Measurements from ENCODE around the gene L3MBTL4.
"Not testable (repeated sequence)": the region's sequence is repeated elsewhere in the genome, so short reads cannot be mapped to it uniquely, and the experiment has no call there.

The L3MBTL4 gene

DNA sequence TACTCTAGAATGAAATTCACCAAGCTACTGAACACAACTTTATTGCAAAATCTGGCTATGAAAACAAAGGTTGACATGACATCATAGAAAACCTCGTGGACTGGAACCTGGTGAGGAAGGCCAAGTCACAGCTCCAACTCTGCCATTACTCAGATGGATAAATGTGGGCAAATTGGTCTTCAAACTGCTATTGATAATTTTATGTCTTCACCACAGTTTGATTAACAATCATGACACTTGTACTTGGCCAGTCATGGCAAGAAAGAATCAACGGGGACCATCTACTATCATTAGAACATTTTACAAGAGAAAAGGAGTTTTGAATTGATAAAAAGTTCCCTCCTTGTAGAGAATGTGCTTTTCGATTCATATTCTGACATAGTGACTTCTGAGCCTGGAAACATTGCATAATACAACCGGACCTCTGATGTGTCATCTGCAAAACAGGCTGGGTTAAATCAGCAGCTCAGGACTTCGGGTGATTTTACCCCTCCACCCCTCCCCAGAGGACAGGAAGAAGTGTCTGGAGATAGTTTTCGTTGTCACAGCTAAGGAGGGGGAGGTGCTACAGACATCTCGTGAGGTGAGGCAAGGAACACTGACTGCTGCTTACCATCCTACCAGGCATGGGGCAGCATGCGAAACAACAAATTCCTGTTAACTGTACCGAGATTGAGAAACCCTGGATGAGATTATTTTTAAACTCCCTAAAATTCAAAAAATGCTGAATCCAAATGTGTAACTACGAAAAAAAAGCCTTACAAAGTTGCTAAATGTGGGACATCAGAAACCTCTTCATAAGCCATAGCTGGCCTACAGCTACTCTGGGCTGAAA, 8.4 kb downstream of the L3MBTL4 start:
- peak; percentile 30 for DNase-seq

- no peak for DNase-seq
Observed at GRCh38 chr18:6405237-6406074, 9.3 kb downstream of the L3MBTL4 start.

DNA sequence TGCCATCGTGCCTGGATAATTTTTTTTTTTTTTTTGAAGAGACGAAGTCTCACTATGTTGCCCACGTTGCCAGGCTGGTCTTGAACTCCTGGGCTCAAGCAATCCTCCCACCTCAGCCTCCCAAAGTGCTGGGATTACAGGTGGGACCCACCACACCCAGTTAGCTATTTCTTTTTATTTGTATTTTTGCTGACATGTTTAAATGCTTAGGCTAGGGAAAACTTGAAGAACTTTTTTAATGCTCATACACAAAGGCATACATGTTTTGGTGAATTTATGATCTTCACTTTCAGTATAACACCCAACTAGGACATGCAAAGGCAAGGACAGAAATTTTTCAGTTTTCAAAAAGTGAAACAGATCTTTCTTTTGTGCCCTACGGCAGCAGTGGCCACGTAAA, 9.9 kb downstream of the L3MBTL4 start:
- no peak for DNase-seq

- peak; percentile 17 for DNase-seq
Observed at GRCh38 chr18:6401687-6402086, 13.0 kb downstream of the L3MBTL4 start.

DNA sequence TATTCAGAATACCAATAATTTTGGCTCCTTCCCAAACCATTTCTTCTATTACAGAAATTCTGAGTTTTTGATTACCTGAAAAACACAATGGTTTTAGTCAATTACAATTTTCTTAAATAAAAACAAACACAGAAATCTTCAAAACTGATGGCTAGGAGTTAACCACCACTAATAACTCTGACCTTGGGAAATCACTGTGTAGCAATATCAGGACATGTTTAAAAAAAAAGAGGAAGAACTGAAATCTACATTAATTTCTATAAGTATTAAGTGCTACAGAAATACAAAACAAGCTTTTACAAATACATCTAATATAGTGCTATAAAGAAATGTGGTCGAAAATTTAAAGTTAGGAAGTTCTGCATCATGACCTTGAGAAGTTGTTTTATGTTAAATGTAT, 14.9 kb downstream of the L3MBTL4 start:
- DNase-seq: peak; percentile 26

GRCh38 chr18:6397931-6398566, 16.7 kb downstream of the L3MBTL4 start:
- DNase-seq: no peak

DNA sequence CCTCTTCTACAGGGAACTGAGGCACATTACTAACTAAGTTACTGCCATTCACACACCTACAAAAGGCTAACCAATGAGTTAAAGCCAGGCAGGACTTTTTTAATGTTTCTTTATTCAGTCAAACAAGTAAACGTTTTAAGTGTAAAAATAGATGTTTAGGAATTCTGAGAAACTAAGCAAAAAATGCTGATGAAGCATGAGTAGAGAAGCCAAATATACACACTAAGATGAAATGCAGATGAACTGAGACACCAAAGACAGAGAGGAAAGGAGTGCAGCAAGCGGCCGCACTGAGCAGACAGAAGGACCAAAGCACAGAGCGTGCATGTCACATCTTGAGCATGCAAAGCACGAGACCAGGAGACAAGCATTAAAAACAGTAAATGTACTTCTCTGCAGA, 17.9 kb downstream of the L3MBTL4 start:
- DNase-seq: no peak

DNA sequence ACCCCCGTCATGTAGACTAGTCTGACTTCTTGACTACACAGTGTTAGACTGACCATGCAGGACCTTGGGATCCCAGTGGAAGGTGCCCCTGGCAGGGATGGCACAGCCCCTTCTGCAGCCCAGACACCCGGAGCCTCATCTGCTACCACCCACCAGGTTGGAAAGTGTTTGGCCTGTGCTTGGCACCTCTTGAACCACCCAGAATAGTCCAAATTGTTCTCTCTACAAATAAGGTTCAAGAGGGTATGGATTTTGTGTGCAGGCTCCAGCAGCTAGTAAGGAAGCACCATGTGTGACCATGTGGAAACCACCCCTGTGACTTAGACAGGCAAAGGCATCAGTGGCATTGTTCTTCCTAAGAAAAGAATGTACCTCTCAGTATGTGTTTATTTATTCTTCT, 18.4 kb downstream of the L3MBTL4 start:
- DNase-seq: no peak

DNA sequence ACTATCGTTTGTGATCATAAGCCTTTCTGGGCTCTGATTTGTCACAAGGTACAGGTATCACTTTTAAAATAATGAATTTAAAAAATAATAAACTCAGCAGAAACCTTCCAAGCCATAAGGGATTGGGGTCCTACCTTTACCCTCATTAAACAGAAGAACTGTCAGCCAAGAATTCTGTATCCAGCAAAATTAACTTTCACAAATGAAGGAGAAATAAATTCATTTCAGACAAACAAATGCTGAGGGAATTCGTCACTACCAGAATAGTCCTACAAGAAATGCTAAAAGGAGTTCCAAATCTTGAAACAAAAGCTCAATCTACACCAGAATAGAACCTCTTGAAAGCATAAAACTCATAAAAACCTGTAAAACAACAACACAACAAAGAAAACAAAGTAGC, 25.7 kb downstream of the L3MBTL4 start:
- no peak for DNase-seq

GRCh38 chr18:6382963-6383362, 31.7 kb downstream of the L3MBTL4 start:
- no peak for DNase-seq

GRCh38 chr18:6377473-6377872, 37.2 kb downstream of the L3MBTL4 start:
- not testable (repeated sequence) for DNase-seq

- no peak for DNase-seq
Observed at GRCh38 chr18:6376433-6377229, 38.1 kb downstream of the L3MBTL4 start.

DNA sequence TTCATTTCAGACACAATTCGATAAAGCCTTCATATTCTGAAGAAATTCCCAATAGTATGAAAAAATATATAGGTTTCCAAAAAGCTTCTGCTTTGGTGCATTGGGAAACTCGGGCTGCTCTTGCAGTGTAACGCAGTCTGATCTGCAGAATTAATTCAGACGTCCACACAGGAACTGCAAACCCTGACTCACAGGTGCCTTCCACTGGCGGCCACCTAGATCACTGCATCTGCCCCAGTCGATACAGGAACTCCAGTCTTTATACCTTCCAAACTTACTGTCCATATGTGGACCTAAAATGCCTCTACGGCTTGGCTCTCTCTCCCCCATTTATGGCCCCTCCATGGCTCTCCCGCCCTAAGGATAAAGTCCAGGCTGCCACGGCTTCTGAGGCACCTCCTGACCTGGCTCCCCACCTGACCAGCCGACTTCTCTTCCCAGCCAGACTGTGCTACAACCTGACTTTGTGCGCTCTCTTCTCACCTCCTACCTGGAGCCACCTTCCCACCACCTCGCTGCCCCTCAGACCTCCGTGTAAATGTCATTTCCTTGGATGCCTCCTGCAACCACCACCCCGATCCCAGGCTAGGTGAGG, 39.7 kb downstream of the L3MBTL4 start:
- no peak for DNase-seq

DNA sequence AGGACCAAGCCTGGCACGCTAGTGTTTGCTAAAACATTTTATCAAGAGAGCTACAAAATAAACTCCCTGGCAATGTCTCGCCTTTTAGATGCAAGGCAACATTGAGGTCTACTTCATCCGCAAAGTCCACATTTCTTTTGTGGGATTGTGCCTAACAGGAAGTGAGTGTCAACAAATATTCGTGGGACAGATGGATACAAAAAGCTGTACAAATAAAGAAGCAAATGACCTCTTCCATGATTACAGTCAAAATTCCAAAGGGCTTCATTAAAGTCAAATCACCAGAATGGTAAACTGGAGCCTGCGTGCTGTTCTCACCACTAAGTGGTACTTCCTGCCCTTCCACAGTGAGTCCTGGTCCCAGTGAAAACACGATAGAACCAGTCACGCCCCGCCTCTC, 40.4 kb downstream of the L3MBTL4 start:
- no peak for DNase-seq

DNA sequence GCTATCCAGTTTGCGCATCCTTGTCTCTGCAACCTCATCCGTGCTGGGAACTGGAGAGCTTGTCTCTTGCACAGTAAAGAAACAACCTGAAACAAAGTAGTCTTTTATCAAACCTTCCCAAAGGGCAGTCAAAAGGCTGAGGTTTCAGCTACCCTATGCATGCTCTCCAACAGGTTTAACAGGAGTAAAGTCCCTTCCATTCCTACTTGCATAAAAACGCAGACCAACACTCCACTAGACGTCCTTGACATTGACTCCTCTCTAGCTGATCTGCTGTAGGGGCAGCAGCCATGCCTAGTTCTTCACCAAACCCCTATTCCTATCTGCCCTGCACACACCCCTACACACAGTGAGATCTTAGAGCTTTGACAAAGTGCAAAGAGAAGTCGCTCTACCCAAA, 41.5 kb downstream of the L3MBTL4 start:
- no peak for DNase-seq

DNA sequence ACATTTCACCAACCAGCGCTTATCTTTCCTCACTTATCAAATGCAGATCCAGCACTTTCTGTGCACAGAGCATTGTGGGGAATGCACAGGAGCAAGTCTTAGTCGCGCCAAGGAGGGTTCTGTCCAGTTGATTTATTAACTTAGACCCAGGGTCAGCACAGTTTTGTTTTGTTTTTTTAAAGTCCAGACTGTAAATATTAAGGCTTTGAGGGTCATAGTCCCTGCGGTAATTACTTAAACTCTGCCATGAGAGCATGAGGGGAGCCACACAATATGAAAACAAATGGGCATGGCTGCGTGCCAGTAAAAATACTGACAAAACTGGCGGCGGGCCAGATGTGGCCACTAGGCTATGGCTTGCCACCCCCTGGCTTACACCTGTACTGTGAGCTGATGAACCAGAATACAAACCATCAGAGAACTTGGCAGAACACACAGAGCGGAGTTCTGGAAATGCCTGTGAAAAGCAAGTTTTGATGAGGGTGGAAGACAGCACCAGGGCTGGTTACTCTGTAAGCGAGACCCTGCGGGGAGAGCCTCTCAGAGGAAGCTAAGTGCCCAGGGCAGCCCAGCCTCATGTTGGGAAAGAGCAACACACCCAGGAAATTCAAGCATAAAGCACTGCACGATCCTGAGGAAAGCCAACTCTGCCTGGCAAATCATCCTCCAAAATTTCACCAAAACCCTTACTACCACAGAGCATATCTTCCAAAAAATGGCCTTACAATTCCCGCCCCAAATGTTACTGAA, 43.6 kb downstream of the L3MBTL4 start:
- DNase-seq: no peak

- DNase-seq: no peak
Observed at GRCh38 chr18:6370410-6370809, 44.3 kb downstream of the L3MBTL4 start.

DNA sequence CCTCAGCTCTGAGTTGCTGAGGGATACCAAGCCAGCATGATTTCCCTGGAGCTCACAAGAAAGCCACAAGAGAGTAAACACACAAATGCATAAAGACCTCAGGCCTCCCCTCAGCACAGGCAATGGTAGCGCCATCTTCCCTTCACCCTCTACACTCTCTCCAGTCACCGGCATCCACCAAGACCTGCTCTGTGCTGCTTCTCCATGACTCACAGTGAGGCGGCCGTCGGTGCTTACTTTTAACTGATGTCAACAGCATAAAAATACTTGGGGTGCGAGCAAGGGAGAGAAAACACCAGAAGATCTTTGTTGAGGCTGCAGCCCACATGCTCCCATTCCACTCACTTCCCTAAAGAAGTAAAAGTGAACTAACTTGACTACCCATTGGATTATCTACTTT, 46.7 kb downstream of the L3MBTL4 start:
- no peak for DNase-seq

- no peak for DNase-seq
Observed at GRCh38 chr18:6367208-6367607, 47.5 kb downstream of the L3MBTL4 start.

- DNase-seq: no peak
Observed at GRCh38 chr18:6366776-6367175, 47.9 kb downstream of the L3MBTL4 start.

DNA sequence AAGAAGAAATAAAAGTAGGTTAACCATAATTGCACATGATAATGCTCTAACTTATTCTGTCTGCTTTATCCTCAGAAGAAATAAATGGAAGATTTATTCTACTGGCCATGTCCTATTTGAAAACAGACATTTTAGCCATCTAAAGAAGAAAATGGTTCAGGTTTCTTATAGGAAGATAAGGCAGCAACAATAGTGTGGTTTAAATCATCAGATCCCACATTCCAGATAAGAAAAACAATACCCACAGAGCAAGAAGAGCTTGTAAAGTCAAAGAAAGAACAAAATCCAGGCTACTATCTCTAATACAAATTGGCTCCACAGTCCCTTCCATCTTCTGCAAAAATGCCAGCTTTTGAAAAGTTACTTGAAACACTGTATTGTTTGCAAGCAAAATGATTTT, 49.3 kb downstream of the L3MBTL4 start:
- DNase-seq: no peak

DNA sequence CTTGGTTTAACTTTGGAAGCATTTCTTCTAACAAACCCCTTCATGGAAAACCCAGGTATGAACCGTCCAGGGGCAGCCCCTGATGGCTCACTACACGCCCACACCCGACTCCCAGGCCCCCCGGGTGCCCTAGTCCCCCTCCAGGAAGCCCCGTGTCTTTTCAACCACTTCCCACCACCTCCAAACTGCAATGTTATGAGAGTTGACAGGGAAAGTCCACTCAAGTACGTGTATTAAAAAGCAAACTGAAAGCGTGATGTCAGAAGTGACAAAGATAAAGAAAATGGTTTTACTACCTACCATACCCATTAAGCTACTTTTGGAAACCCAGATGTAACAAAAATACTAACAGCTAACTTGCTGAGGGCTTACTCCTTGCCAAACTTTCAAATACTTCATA, 51.5 kb downstream of the L3MBTL4 start:
- no peak for DNase-seq

Data from hematopoietic multipotent progenitor cell treated with erythropoietin and hydrocortisone succinate and interleukin-3 and kit ligand, for 4 days (in vitro differentiated cells).